ENCODE measurements around the gene B3GNT4.

GRCh38 chr12:122185079-122185478 is 18.4 kb upstream of the B3GNT4 start:
- TF ChIP-seq CTCF (IDR thresholded peaks at IDR 0.05; ENCODE audit: low read length) (no peak), EZH2 (IDR thresholded peaks at IDR 0.05; ENCODE audit: borderline replicate concordance, low read length) (no peak)

All from OCI-LY1 (cell line).